GM13977 (cell line): ENCODE data around the gene NUDT13.

Experiments used
- DNase-seq: peaks from one replicate; pipeline ENCODE4 v3.0.0; 2012; ENCODE audit warnings: low spot score
- CTCF ChIP-seq: IDR thresholded peaks from 2 replicates; pipeline ENCODE4 v1.5.1; 2012; ENCODE audit warnings: mild to moderate bottlenecking, control low read depth; ENCODE audit not compliant: insufficient read depth; ENCODE audit errors: extremely low read depth, missing control alignments
- in situ Hi-C: fragments of 300-500 bp; cut with MboI; formaldehyde crosslinking; loops from one replicate; pipeline ENCODE4 v1.12.0; 2022; ENCODE audit warnings: low sequenced_read_pairs, low pct_unique_long_range_greater_than_20kb, mixed read lengths, inconsistent platforms; ENCODE audit not compliant: unreplicated experiment

NUDT13 gene

GRCh38 chr10:73119457-73119856 lies 9.2 kb downstream of the NUDT13 start:
- in situ Hi-C loops = no loop called here
- no peak for DNase-seq
- no peak for TF ChIP-seq CTCF

GRCh38 chr10:73119952-73120351 lies 9.7 kb downstream of the NUDT13 start:
- in situ Hi-C loops = no loop called here
- TF ChIP-seq CTCF = no peak
- DNase-seq = no peak

GRCh38 chr10:73126343-73126742 lies 16.1 kb downstream of the NUDT13 start:
- in situ Hi-C loops = no loop called here
- TF ChIP-seq CTCF = no peak
- DNase-seq = no peak

- no peak for TF ChIP-seq CTCF
- DNase-seq = no peak
- in situ Hi-C loops = no loop called here
Observed at GRCh38 chr10:73131301-73131700, 21.0 kb downstream of the NUDT13 start.

- in situ Hi-C loops = no loop called here
- TF ChIP-seq CTCF = no peak
- DNase-seq = no peak
Observed at GRCh38 chr10:73131913-73132686, 21.8 kb downstream of the NUDT13 start.

GRCh38 chr10:73134727-73135126 lies 24.5 kb downstream of the NUDT13 start:
- no peak for DNase-seq
- TF ChIP-seq CTCF = no peak
- in situ Hi-C loops = no loop called here
